ENCODE results near the gene MLLT10. TPM values are rescaled to one million over a fixed set of nuclear protein-coding genes. Genes with fewer than 3 reads are reported as not detected.

The MLLT10 gene
- total and polyA plus RNA-seq, 2 donors (not counting 3 experiments of a cell fraction or from before 2014, with no cell fraction given), result 35.4 to 54.0 TPM

DNA sequence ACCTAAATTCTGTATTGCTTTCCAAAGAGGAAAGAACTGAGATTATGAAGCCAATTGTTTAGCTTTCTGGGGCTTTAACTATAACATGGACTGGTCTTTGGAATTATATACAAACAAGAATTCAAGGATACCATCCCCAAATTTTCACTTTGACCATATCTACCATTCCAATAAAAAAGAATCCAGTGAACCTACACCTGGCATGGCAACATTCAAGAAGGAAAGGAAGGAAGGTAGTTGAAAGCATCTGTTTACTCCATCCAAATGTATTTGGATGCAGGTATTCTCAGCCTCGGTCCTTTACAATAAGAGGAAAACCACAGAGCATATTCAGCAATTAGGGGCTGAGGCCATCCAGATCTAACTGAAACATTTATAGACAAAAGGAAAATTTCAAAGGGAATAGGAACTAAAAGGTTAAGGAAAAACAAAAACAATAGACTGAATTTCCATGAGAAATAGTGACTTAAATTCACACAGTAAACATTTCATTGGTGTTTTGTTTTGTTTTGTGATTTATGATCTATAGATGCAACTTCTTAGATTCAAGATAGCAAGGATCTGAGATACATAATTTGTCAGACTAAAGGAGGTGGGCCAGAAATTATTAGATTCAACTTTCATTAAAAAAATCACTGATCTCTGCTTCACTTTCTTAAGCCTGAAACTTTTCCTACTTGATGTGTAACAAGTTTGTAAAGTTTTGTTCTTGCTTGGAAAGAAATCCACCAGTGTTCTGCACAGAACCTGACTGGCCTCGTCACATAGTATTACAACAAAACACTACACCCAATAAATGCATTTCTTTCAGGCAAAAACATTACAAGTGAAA lies 21.2 kb upstream of the MLLT10 start:
- no peaks in the 10 kb centered on the region for H3K27me3 ChIP-seq (ENCODE audit: control insufficient read depth in 2 of 2, insufficient read depth in 2 of 2, low read length in 2 of 2)
- no peak for FAIRE-seq
- no peak overlapping the region for H3K9ac ChIP-seq (replicated peaks; ENCODE audit: extremely low read depth, insufficient read depth, low read length)
- TF ChIP-seq EZH2 (IDR thresholded peaks at IDR 0.05; ENCODE audit: borderline replicate concordance, low read depth, low read length, severe bottlenecking) (no peak), FOS (IDR thresholded peaks at IDR 0.05; ENCODE audit: borderline replicate concordance, insufficient read depth, low read length) (no peak), JUN (IDR thresholded peaks at IDR 0.05; ENCODE audit: borderline replicate concordance, insufficient read depth, insufficient read length, low read depth) (no peak), POLR2AphosphoS5 (IDR thresholded peaks at IDR 0.05; ENCODE audit: insufficient read depth, low read depth, low read length) (no peak), POLR2A (IDR thresholded peaks at IDR 0.05; ENCODE audit: low read depth, low read length) (no peak), MYC (IDR thresholded peaks at IDR 0.05; ENCODE audit: low read depth, low read length) (no peak), GATA2 (IDR thresholded peaks at IDR 0.05; ENCODE audit: insufficient read depth, insufficient read length, low read depth, low read length) (no peak)
- TF ChIP-seq, protein P1, sequence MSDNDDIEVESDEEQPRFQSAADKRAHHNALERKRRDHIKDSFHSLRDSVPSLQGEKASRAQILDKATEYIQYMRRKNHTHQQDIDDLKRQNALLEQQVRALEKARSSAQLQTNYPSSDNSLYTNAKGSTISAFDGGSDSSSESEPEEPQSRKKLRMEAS (IDR thresholded peaks at IDR 0.05; ENCODE audit: insufficient read depth, insufficient read length), result no peak
- TF ChIP-seq, protein P2, sequence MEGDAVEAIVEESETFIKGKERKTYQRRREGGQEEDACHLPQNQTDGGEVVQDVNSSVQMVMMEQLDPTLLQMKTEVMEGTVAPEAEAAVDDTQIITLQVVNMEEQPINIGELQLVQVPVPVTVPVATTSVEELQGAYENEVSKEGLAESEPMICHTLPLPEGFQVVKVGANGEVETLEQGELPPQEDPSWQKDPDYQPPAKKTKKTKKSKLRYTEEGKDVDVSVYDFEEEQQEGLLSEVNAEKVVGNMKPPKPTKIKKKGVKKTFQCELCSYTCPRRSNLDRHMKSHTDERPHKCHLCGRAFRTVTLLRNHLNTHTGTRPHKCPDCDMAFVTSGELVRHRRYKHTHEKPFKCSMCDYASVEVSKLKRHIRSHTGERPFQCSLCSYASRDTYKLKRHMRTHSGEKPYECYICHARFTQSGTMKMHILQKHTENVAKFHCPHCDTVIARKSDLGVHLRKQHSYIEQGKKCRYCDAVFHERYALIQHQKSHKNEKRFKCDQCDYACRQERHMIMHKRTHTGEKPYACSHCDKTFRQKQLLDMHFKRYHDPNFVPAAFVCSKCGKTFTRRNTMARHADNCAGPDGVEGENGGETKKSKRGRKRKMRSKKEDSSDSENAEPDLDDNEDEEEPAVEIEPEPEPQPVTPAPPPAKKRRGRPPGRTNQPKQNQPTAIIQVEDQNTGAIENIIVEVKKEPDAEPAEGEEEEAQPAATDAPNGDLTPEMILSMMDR (IDR thresholded peaks at IDR 0.05; ENCODE audit: extremely low read depth in 1 of 2, insufficient read depth in 1 of 2, low read depth in 1 of 2, low read length in 2 of 2), result no peak
- no peak overlapping the region for H2AFZ ChIP-seq (ENCODE audit: low read depth, low read length)
- H3K4me2 ChIP-seq (ENCODE audit: insufficient read depth, low read length), result no peak overlapping the region
- no peaks in the 10 kb centered on the region for H3K9me3 ChIP-seq (replicated peaks; ENCODE audit: control insufficient read depth, insufficient read depth, low read length)
- peaks cover 8% of the 10 kb centered on the region for H3K4me1 ChIP-seq (ENCODE audit: control insufficient read depth, extremely low read depth, insufficient read depth, low read length)
- no peak for DNase-seq (ENCODE audit: low read depth, low spot score)
- no peak overlapping the region for H3K4me3 ChIP-seq (replicated peaks in 1 of 3; ENCODE audit: insufficient read depth in 1 of 3, low read depth in 1 of 3, low read length in 3 of 3)
- no peak overlapping the region for H3K27ac ChIP-seq (ENCODE audit: insufficient read depth, low read depth, low read length)
- no peaks in the 10 kb centered on the region for H3K36me3 ChIP-seq (ENCODE audit: control insufficient read depth in 2 of 2, extremely low read depth in 1 of 2, insufficient read depth in 2 of 2, low read length in 2 of 2)
- BruUV-seq (replicated peaks), result no TSS peak
- ChIA-PET CTCF (no interaction called here), POLR2A (no interaction called here)
- H3K9me1 ChIP-seq (replicated peaks; ENCODE audit: control insufficient read depth, extremely low read depth, insufficient read depth, low read length), result no peaks in the 10 kb centered on the region
- intact Hi-C loops (cut with micrococcal nuclease), result no loop called here
- no peaks in the 10 kb centered on the region for H4K20me1 ChIP-seq (replicated peaks; ENCODE audit: control insufficient read depth, extremely low read depth, insufficient read depth, low read length)
- H3K79me2 ChIP-seq (ENCODE audit: control insufficient read depth, insufficient read depth, low read length), result no peaks in the 10 kb centered on the region
- dilution Hi-C loops (cut with MboI; ENCODE audit: extremely low pct_ligation_motif_present, low sequenced_read_pairs), result no loop called here

All from endothelial cell of umbilical vein (primary cell).